Gastrocnemius medialis (tissue), 4 donors: Measurements from ENCODE around the gene MDM2.

Source experiments
- POLR2A ChIP-seq, 2 donors: fragments of 450-650 bp; IDR thresholded peaks; one replicate each; pipeline ENCODE4 v1.6.1; 2017; ENCODE audit warnings: antibody characterized with exemption in 2 of 2, mild to moderate bottlenecking in 2 of 2, moderate library complexity in 2 of 2
- TF ChIP-seq, protein P1 (sequence below), 5 experiments: fragments of 450-650 bp in 3 of 5; fragments of 200-600 bp in 2 of 5; sonication (generic) in 2 of 5; IDR thresholded peaks in 4 of 5; conservative IDR thresholded peaks in 1 of 5; 1 replicate in 4 of 5; 2 replicates in 1 of 5; pipeline ENCODE4 v1.5.1; 2016 to 2019; ENCODE audit warnings: antibody characterized with exemption in 5 of 5, mild to moderate bottlenecking in 3 of 5, moderate library complexity in 3 of 5

DNA sequence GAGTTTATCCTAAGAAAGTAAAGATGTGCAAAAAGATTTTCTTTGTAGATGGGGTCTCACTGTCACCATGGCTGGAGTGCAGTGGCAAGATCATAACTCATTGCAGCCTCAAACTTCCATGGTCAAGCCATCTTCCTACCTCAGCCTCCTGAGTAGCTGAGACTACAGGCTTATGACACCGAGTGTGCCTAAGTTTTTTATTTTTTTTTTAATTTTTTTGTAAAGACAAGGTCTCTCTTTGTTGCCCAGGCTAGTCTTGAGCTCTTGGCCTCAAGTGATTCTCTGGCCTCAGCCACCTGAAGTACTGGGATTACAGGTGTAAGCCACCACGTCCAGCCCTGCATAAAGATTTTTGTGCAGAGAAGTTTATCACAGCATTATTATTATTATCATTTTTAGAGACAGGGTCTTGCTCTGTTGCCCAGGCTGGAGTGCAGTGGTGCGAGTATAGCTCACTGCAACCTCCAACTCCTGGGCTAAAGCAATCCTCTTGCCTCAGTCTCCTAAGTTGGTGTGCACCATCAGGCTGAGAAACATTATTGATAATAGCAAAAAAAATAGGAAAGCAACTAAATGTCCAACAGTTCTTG is 19.3 kb upstream of the MDM2 start:
- TF ChIP-seq, protein P1, sequence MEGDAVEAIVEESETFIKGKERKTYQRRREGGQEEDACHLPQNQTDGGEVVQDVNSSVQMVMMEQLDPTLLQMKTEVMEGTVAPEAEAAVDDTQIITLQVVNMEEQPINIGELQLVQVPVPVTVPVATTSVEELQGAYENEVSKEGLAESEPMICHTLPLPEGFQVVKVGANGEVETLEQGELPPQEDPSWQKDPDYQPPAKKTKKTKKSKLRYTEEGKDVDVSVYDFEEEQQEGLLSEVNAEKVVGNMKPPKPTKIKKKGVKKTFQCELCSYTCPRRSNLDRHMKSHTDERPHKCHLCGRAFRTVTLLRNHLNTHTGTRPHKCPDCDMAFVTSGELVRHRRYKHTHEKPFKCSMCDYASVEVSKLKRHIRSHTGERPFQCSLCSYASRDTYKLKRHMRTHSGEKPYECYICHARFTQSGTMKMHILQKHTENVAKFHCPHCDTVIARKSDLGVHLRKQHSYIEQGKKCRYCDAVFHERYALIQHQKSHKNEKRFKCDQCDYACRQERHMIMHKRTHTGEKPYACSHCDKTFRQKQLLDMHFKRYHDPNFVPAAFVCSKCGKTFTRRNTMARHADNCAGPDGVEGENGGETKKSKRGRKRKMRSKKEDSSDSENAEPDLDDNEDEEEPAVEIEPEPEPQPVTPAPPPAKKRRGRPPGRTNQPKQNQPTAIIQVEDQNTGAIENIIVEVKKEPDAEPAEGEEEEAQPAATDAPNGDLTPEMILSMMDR (IDR thresholded peaks at IDR 0.05 in 4 of 5, conservative IDR thresholded peaks at IDR 0.05 in 1 of 5): no peak
- no peak for TF ChIP-seq POLR2A (IDR thresholded peaks at IDR 0.05)
